Measurements from ENCODE around the gene ISG20. TPM values are rescaled to one million over a fixed set of nuclear protein-coding genes. Genes with fewer than 3 reads are reported as not detected.

ISG20 gene
- total RNA-seq, 1 experiment from 2014 or later: 7.2 TPM

GRCh38 chr15:88661041-88661700 is 22.4 kb downstream of the ISG20 start:
- in situ Hi-C loops (cut with HindIII; ENCODE audit: low pct_unique_long_range_greater_than_20kb, low sequenced_read_pairs): no loop called here
- no peak for DNase-seq (ENCODE audit: low read depth)

DNA sequence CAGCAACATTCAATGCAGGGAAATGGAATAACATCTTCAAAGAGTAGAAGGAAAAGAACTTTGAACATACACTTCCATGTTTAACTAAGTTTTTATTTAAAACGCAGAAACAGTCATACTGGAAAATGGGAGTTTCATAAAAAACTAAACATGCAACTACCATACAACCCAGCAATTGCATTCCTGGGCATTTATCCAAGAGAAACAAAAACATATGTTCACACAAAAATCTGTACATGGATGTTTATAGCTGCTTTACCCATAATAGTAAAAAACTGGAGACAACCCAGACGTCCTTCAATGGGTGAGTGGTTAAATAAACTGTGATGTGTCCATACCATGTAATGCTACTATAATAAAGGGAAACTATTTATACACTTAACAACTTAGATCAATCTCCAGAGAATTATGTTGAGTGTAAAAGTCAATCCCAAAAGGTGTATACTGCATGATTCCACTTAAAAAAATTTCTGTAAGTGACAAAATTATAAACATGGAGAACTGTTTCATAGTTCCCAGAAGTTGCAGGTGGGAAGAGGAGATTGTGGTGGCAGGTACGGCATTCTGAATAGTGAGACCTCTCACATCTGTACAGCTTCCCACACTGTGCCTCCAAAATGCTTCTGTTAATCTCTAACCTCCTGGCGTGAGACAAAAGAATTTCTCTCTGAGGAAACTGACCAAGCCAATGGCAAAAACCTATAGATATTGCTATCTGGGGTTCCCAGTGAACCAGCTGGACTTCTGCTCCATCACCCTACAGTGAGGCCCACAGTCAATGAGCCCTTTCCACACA is 23.1 kb downstream of the ISG20 start:
- DNase-seq (ENCODE audit: low read depth): no peak

GRCh38 chr15:88663141-88663621 is 24.4 kb downstream of the ISG20 start:
- in situ Hi-C loops (cut with HindIII; ENCODE audit: low pct_unique_long_range_greater_than_20kb, low sequenced_read_pairs): no loop called here
- DNase-seq (ENCODE audit: low read depth): no peak

More for the DNA sequence above, 23.1 kb downstream of the ISG20 start:
- in situ Hi-C loops (cut with HindIII; ENCODE audit: low pct_unique_long_range_greater_than_20kb, low sequenced_read_pairs): no loop called here

DNA sequence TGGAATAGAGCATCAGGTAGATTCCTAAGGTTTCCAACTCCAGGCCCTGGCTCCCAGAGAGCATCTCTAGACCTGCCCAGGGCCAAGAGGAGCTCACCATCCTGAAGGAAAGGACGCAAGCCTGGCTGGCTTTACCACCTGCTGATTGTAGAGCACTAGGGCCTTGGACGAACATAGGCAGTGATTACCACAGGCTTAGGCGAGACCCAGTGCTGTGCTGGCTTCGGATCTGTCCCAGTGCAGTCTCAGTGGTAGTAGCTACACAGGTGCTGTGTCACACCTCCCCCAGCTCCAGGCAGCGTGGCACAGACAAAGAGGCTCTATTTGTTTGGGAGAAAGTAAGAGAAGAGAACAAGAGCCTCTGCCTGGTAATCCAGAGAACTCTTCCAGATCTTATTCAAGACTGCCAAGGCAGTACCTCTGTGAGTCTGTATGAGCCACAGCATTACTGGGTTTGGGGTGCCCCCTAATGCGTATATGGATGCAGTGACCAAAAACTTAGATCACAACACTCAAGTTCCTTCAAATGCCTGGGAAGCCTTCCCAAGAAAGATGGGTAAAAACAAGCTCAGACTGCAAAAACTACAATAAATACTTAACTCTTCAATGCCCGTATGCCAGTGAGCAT is 25.4 kb downstream of the ISG20 start:
- DNase-seq (ENCODE audit: low read depth): no peak
- in situ Hi-C loops (cut with HindIII; ENCODE audit: low pct_unique_long_range_greater_than_20kb, low sequenced_read_pairs): no loop called here

DNA sequence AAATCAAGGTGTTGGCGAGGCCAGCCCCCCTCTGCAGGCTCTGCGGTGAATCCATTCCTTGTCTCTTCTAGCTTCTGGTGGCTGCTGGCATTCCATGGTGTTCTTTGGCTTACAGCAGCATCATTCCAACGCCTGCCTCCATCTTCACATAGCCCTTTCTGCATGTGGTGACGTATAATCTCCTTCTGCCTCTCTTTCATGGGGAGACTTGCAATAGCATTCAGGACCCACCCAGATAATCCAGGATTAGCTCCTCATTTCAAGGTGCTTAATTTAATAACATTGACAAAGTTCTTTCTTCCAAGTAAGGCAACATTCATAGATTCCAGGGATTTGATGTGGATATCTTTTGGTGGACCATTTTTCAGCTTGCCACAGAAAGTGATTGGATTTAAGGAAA is 35.8 kb downstream of the ISG20 start:
- in situ Hi-C loops (cut with HindIII; ENCODE audit: low pct_unique_long_range_greater_than_20kb, low sequenced_read_pairs): no loop called here
- no peak for DNase-seq (ENCODE audit: low read depth)

- no peak for DNase-seq (ENCODE audit: low read depth)
- in situ Hi-C loops (cut with HindIII; ENCODE audit: low pct_unique_long_range_greater_than_20kb, low sequenced_read_pairs): no loop called here
Observed at GRCh38 chr15:88678755-88679154, 39.9 kb downstream of the ISG20 start.

- no peak for DNase-seq (ENCODE audit: low read depth)
Observed at GRCh38 chr15:88680241-88681001, 41.6 kb downstream of the ISG20 start.

DNA sequence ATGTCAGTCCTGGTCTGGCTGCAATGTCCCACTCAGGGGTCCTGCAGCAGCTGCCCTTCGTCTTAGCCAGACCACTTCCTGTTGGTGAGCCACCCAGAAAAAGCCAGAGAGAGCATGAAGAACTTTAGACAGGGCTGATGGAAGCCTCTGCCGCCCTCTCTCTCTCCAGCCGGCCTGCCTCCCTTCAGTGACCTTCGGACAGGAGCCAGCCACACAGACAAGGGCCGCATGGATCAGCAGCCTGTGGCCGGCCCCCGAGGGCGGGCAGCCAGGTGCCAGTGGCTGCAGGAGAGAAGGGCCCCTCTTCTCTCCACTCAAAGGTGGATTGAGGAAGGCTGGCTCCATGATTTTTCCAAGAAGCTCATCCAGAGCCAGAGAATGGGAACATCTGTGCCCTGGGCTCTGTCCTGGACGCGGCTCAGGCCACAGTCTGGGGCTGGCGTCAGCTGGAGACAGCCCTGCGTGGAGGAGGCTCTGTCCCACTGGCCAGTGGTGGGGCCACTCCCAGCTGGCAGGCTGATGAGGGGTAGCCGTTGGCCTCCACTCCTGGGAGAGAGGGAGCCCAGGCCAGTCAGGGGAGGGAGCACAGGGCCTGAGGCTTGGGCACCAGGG is 42.9 kb downstream of the ISG20 start:
- no peak for DNase-seq (ENCODE audit: low read depth)
- in situ Hi-C loops (cut with HindIII; ENCODE audit: low pct_unique_long_range_greater_than_20kb, low sequenced_read_pairs): no loop called here

More at GRCh38 chr15:88680241-88681001, 41.6 kb downstream of the ISG20 start:
- in situ Hi-C loops (cut with HindIII; ENCODE audit: low pct_unique_long_range_greater_than_20kb, low sequenced_read_pairs): no loop called here

DNA sequence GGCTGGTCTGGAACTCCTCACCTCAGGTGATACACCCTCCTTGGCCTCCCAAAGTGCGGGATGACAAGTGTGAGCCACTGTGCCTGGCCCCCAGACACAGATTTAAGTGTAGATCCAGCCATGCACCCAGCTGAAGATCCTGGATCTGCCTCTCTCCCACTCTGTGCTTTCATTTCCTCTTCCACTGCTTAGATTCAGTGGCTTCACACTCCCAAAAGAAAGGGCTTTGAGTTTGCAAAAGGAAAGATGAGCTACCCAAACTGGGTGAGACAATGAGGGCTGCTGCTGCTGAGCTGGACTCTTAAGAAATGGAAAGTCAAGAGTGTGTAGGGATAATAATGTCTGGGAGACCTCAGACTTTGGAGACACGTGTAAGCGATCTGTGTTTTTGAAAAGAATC is 45.5 kb downstream of the ISG20 start:
- DNase-seq (ENCODE audit: low read depth): no peak
- in situ Hi-C loops (cut with HindIII; ENCODE audit: low pct_unique_long_range_greater_than_20kb, low sequenced_read_pairs): no loop called here

DNA sequence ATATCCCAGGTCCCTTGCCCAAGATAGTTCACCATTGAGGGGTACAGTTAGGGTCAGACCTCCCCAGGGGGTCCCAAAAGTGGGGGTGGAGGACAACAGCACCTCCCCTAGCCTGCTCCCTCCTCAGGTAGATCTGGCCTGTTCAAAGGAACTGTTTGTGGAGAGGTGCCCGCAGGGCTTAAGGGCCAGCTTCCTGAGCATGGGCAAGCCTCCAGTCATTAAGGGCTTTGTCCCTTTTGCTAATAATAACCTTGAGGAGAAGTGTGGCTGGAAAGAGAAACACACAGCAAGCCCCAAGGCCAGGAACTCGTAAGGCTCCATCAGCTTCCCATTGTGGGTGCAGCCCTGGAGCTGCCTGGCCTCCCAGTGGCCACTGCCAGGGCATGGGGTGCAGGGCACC is 47.4 kb downstream of the ISG20 start:
- no peak for DNase-seq (ENCODE audit: low read depth)
- in situ Hi-C loops (cut with HindIII; ENCODE audit: low pct_unique_long_range_greater_than_20kb, low sequenced_read_pairs): no loop called here

- no peak for DNase-seq (ENCODE audit: low read depth)
- in situ Hi-C loops (cut with HindIII; ENCODE audit: low pct_unique_long_range_greater_than_20kb, low sequenced_read_pairs): no loop called here
Observed at GRCh38 chr15:88688394-88688933, 49.6 kb downstream of the ISG20 start.

DNA sequence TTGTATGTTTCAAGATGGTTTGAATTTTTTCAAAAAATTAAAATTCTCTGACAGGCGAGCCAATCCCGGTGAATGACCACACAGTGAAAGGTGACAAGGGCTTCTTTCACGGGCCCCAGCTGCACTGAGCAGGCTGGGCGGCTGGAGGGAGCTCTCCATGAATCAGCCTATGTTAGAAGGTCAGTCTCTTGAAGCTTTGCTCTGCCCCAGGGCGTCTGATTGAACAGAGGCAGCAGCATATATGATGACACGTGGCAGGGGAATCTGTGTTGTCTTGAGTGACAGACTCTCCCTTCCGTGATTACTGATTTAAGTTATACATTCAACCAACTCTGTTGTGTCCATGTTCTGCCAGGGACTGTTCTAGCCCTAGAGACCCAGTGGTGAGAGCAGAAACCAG is 51.5 kb downstream of the ISG20 start:
- in situ Hi-C loops (cut with HindIII; ENCODE audit: low pct_unique_long_range_greater_than_20kb, low sequenced_read_pairs): no loop called here
- DNase-seq (ENCODE audit: low read depth): no peak

DNA sequence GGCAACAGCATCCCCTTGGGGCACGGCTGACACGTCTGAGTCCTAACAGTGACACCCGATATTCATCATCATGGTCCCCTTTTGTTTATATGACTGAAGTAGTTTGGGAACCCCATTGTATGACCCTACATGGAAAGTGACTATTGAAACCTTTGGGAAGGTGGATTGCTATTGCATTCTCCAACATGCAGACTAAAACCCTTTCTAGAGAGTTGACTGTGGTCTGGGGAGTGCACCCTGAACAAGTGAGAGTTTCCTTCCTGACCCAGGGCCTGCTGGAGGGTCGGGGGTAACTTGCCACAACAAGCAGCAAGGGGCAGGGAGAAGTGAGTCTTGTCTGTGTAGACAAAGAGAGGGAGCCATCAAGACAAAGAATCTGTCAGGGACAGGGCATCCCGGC is 54.4 kb downstream of the ISG20 start:
- DNase-seq (ENCODE audit: low read depth): no peak
- in situ Hi-C loops (cut with HindIII; ENCODE audit: low pct_unique_long_range_greater_than_20kb, low sequenced_read_pairs): no loop called here

DNA sequence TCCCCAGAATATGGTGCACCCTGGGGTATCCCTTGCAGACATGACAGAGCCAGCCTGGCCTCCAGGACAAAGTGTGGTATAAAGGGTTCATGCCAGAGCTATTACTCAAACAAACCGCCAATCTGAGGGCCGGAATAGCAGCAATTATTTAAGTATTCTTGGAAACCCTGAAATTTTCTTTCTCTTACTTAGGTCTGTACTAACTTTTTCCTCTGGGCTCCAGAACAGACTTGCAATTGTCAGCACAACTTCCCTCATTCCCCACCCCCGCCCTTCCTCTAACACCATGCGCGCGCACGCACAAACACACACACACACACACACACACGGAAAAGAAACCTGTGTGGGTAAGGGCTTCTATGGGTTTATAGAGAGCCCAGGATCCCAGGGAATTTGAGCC is 56.3 kb downstream of the ISG20 start:
- DNase-seq (ENCODE audit: low read depth): no peak
- in situ Hi-C loops (cut with HindIII; ENCODE audit: low pct_unique_long_range_greater_than_20kb, low sequenced_read_pairs): no loop called here

- in situ Hi-C loops (cut with HindIII; ENCODE audit: low pct_unique_long_range_greater_than_20kb, low sequenced_read_pairs): no loop called here
- no peak for DNase-seq (ENCODE audit: low read depth)
Observed at GRCh38 chr15:88695691-88696251, 57.0 kb downstream of the ISG20 start.

DNA sequence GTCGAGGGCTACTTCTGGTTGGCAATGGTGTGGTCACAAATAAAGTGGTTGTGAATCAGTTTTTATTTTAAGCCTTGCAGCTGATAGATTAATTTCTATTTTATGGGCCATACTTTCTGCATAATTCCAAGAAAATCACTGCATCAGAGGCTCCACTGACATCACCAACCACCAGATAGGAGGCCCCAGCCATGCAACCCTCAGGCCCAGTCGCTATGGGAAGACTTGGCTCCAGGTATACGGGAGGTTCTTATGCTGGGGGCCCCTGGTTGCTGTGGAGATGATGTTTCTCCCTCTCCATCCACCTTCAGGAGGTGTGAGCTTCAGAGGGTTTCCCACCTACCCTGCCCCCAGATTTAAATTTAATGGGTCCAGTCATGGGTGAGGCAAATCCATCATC is 57.4 kb downstream of the ISG20 start:
- in situ Hi-C loops (cut with HindIII; ENCODE audit: low pct_unique_long_range_greater_than_20kb, low sequenced_read_pairs): no loop called here
- no peak for DNase-seq (ENCODE audit: low read depth)

GRCh38 chr15:88697276-88697675 is 58.5 kb downstream of the ISG20 start:
- in situ Hi-C loops (cut with HindIII; ENCODE audit: low pct_unique_long_range_greater_than_20kb, low sequenced_read_pairs): no loop called here

GRCh38 chr15:88699861-88700260 is 61.0 kb downstream of the ISG20 start:
- no peak for DNase-seq (ENCODE audit: low read depth)
- in situ Hi-C loops (cut with HindIII; ENCODE audit: low pct_unique_long_range_greater_than_20kb, low sequenced_read_pairs): no loop called here

More at GRCh38 chr15:88697276-88697675, 58.5 kb downstream of the ISG20 start:
- DNase-seq (ENCODE audit: low read depth): no peak
